ENCODE measurements around the gene OSTM1. TPM values are rescaled to one million over a fixed set of nuclear protein-coding genes. Genes with fewer than 3 reads are reported as not detected.

Gene OSTM1
- total RNA-seq, 2 donors from 2014 or later, result 114 to 116 TPM

- no peak overlapping the region for H3K4me3 ChIP-seq
- ATAC-seq (ENCODE audit: insufficient number of reproducible peaks, low FRiP score, low read depth) (no peak), DNase-seq (ENCODE audit: low spot score) (no peak)
- TF ChIP-seq CTCF (IDR thresholded peaks at IDR 0.05), result no peak
- H3K9me3 ChIP-seq, result no peaks in the 10 kb centered on the region
- H3K4me1 ChIP-seq (ENCODE audit: control insufficient read depth in 1 of 2, low read depth in 2 of 2), result peaks cover 23 to 35% of the 10 kb centered on the region in 2 donors
- no peak overlapping the region for H3K27ac ChIP-seq
- peaks cover 20% of the 10 kb centered on the region for H3K27me3 ChIP-seq (replicated peaks; ENCODE audit: insufficient read depth)
- no peaks in the 10 kb centered on the region for H3K36me3 ChIP-seq
Measured at GRCh38 chr6:108119769-108120141, 45.2 kb upstream of the OSTM1 start.

GRCh38 chr6:108118810-108119768, 44.5 kb upstream of the OSTM1 start:
- ATAC-seq (ENCODE audit: insufficient number of reproducible peaks, low FRiP score, low read depth) (no peak), DNase-seq (ENCODE audit: low spot score) (no peak)
- no peak for TF ChIP-seq CTCF (IDR thresholded peaks at IDR 0.05)
- Histone ChIP-seq H3K27ac (no peak overlapping the region), H3K36me3 (no peaks in the 10 kb centered on the region), H3K4me3 (peak overlapping the region; percentile 81), H3K9me3 (no peaks in the 10 kb centered on the region), H3K27me3 (replicated peaks; ENCODE audit: insufficient read depth) (peaks cover 20% of the 10 kb centered on the region), H3K4me1 (ENCODE audit: control insufficient read depth in 1 of 2, low read depth in 2 of 2) (peaks cover 26 to 41% of the 10 kb centered on the region in 2 donors)

- DNase-seq (ENCODE audit: low spot score) (no peak), ATAC-seq (ENCODE audit: insufficient number of reproducible peaks, low FRiP score, low read depth) (no peak)
- Histone ChIP-seq H3K27ac (no peak overlapping the region), H3K27me3 (replicated peaks; ENCODE audit: insufficient read depth) (peaks cover 20% of the 10 kb centered on the region), H3K9me3 (no peaks in the 10 kb centered on the region), H3K4me3 (peak overlapping the region; percentile 81), H3K4me1 (ENCODE audit: control insufficient read depth in 1 of 2, low read depth in 2 of 2) (peaks cover 26 to 49% of the 10 kb centered on the region in 2 donors), H3K36me3 (no peaks in the 10 kb centered on the region)
- TF ChIP-seq CTCF (IDR thresholded peaks at IDR 0.05), result no peak
Measured at GRCh38 chr6:108118359-108118724, 43.8 kb upstream of the OSTM1 start.

DNA sequence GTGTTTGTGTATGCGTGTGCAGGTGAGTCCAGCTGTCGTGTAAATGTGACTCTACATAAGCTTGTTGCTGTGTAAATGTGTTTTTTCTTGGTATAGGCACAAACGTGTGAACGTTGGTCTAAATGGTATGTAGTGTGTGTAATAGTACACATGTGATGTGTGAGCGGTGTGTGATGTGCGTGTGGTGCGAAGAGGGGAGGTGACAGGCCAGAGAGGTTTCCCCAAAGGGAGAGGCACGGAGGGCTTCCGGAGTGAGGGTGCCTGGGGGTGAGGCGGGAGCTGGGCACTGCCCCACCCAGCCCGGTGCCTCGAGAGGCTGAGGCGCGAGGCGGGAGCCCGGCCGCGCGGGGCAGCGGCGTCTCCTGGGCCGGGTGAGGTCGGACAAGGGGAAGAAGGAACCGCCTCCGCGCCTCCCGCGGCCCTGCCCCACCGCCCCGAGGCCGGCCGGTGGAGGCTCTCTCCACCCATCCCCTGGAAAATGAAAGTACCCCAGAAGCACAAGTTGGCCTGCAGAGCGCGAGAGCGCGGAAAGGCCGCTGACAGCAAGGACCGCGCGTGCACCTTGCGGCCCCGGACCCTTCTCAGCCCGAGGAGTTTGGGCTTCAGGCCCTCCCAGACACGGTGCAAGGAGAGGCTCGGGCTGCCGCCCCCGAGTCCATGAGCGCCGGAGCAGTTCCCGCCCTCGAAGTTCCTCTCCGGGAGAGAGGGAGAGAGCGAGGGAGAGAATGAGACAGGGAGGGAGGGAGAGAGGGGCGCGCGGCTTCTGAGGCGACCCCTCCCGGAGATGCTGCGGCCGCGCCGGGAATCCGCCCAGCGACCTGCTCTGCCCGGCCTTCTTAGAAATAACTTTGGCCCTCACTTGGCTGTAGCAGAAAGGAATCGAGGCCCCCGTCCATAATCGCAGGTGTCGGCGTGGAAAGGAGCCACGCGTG, 43.2 kb upstream of the OSTM1 start:
- peaks cover 26 to 50% of the 10 kb centered on the region in 2 donors for H3K4me1 ChIP-seq (ENCODE audit: control insufficient read depth in 1 of 2, low read depth in 2 of 2)
- no peak for TF ChIP-seq CTCF (IDR thresholded peaks at IDR 0.05)
- ATAC-seq (ENCODE audit: insufficient number of reproducible peaks, low FRiP score, low read depth), result no peak
- peak overlapping the region; percentile 81 for H3K4me3 ChIP-seq
- peaks cover 20% of the 10 kb centered on the region for H3K27me3 ChIP-seq (replicated peaks; ENCODE audit: insufficient read depth)
- H3K27ac ChIP-seq, result no peak overlapping the region
- DNase-seq (ENCODE audit: low spot score), result no peak
- H3K36me3 ChIP-seq, result no peaks in the 10 kb centered on the region
- H3K9me3 ChIP-seq, result no peaks in the 10 kb centered on the region
